HTR-8/SVneo (cell line): Measurements from ENCODE around the gene CCDC121.

Experiments used
- DNase-seq: peaks from one replicate; pipeline ENCODE4 v3.0.0; 2011; ENCODE audit warnings: low spot score, mixed read lengths; ENCODE audit not compliant: insufficient read length
- FAIRE-seq: peaks from 2 replicates; lab custom pipeline; 2011; peaks lifted over from hg19 to GRCh38; lab: Jason Lieb, UNC

Gene CCDC121

GRCh38 chr2:27583390-27583915 is 45.4 kb downstream of the CCDC121 start:
- no peak for FAIRE-seq

GRCh38 chr2:27582695-27583389 is 46.0 kb downstream of the CCDC121 start, which contains the start of gene ZNF512:
Gene ZNF512 (plus strand): TSS chr2:27583042. CDS start chr2:27583113, 71 bp downstream.
- DNase-seq: peak; percentile 98
- peak; percentile 67 for FAIRE-seq

More at GRCh38 chr2:27583390-27583915, 45.4 kb downstream of the CCDC121 start:
- DNase-seq: no peak

- DNase-seq: no peak
- no peak for FAIRE-seq
These were observed 46.6 kb downstream of the CCDC121 start for GRCh38 chr2:27582129-27582694.

- DNase-seq: no peak
- no peak for FAIRE-seq
These were observed 47.2 kb downstream of the CCDC121 start for GRCh38 chr2:27581417-27582128.
